ENCODE data around the gene FAM217A. TPM values are rescaled to one million over a fixed set of nuclear protein-coding genes. Genes with fewer than 3 reads are reported as not detected.

The FAM217A gene
- total and polyA plus RNA-seq, 9 of the 15 experiments (the other 6 are each of a cell fraction or from before 2014, with no cell fraction given) = not detected

DNA sequence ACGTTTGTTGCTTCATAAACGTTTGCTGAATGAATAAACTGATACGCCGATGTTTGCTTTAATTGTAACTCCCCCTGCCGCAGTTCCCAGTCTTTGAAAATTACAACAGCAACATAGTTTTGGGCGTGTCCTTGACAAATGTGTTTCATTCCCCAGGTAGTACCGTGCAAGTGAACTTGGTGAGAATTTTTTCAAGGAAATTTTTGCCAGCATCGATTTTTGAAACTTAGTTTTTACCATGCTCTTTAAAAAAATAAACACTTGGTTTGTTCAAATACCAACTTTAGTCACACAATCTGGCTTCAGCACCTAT is 60.1 kb downstream of the FAM217A start (continued):
- TF ChIP-seq, protein P1, sequence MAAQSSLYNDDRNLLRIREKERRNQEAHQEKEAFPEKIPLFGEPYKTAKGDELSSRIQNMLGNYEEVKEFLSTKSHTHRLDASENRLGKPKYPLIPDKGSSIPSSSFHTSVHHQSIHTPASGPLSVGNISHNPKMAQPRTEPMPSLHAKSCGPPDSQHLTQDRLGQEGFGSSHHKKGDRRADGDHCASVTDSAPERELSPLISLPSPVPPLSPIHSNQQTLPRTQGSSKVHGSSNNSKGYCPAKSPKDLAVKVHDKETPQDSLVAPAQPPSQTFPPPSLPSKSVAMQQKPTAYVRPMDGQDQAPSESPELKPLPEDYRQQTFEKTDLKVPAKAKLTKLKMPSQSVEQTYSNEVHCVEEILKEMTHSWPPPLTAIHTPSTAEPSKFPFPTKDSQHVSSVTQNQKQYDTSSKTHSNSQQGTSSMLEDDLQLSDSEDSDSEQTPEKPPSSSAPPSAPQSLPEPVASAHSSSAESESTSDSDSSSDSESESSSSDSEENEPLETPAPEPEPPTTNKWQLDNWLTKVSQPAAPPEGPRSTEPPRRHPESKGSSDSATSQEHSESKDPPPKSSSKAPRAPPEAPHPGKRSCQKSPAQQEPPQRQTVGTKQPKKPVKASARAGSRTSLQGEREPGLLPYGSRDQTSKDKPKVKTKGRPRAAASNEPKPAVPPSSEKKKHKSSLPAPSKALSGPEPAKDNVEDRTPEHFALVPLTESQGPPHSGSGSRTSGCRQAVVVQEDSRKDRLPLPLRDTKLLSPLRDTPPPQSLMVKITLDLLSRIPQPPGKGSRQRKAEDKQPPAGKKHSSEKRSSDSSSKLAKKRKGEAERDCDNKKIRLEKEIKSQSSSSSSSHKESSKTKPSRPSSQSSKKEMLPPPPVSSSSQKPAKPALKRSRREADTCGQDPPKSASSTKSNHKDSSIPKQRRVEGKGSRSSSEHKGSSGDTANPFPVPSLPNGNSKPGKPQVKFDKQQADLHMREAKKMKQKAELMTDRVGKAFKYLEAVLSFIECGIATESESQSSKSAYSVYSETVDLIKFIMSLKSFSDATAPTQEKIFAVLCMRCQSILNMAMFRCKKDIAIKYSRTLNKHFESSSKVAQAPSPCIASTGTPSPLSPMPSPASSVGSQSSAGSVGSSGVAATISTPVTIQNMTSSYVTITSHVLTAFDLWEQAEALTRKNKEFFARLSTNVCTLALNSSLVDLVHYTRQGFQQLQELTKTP (IDR thresholded peaks at IDR 0.05; ENCODE audit: low read depth in 1 of 2, partially characterized antibody in 2 of 2) = peak in 1 of 2 experiments; percentile 15
- TF ChIP-seq RCOR1 (IDR thresholded peaks at IDR 0.05; ENCODE audit: borderline replicate concordance in 1 of 2, low read depth in 2 of 2, low read length in 2 of 2) = no peak
- TF ChIP-seq XRCC5 (IDR thresholded peaks at IDR 0.05; ENCODE audit: low read depth, low read length) = no peak
- TF ChIP-seq, protein P2, sequence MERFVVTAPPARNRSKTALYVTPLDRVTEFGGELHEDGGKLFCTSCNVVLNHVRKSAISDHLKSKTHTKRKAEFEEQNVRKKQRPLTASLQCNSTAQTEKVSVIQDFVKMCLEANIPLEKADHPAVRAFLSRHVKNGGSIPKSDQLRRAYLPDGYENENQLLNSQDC (CRISPR knock-in tag; IDR thresholded peaks at IDR 0.05) = 0 out of 2 replicates have a peak, but pooled peaks have one; percentile 64
- no peak for TF ChIP-seq CCNT2 (IDR thresholded peaks at IDR 0.05; ENCODE audit: borderline replicate concordance, extremely low read depth, insufficient read length, low read depth, low read length)
- TF ChIP-seq NCOA2 (IDR thresholded peaks at IDR 0.05; ENCODE audit: partially characterized antibody in 2 of 2) = no peak
- TF ChIP-seq, protein P3, sequence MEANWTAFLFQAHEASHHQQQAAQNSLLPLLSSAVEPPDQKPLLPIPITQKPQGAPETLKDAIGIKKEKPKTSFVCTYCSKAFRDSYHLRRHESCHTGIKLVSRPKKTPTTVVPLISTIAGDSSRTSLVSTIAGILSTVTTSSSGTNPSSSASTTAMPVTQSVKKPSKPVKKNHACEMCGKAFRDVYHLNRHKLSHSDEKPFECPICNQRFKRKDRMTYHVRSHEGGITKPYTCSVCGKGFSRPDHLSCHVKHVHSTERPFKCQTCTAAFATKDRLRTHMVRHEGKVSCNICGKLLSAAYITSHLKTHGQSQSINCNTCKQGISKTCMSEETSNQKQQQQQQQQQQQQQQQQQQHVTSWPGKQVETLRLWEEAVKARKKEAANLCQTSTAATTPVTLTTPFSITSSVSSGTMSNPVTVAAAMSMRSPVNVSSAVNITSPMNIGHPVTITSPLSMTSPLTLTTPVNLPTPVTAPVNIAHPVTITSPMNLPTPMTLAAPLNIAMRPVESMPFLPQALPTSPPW (CRISPR knock-in tag; IDR thresholded peaks at IDR 0.05) = 0 out of 2 replicates have a peak, but pooled peaks have one; percentile 9
- TF ChIP-seq LEF1 (IDR thresholded peaks at IDR 0.05) = 0 out of 2 replicates have a peak, but pooled peaks have one; percentile 25
- TF ChIP-seq NR2C1 (IDR thresholded peaks at IDR 0.05) = 0 out of 2 replicates have a peak, but pooled peaks have one; percentile 1
- TF ChIP-seq NR2C1 (tag; IDR thresholded peaks at IDR 0.05) = no peak

Other genes starting within 250 kb of the FAM217A start
- gene FAM50B, start 229.8 kb downstream of the FAM217A start, total RNA-seq (2014; rRNA removed) = not detected in 2 replicates
- not detected in 2 replicates for gene FAM50B, start 229.8 kb downstream of the FAM217A start, total RNA-seq (2014; rRNA removed; fragmentation: Illumina TruSeq; extraction: Trizol)
- gene FAM50B, start 229.8 kb downstream of the FAM217A start, total RNA-seq (2015; rRNA removed; fragmentation: Illumina TruSeq; extraction: Trizol) = not detected in 2 replicates
- gene FAM50B, start 229.8 kb downstream of the FAM217A start, total RNA-seq (2021) = 0.09 and 0.13 TPM in 2 replicates
- 0.04 and 0.13 TPM in 2 replicates for gene FAM50B, start 229.8 kb downstream of the FAM217A start, polyA plus RNA-seq (2011; rRNA removed)
- gene FAM50B, start 229.8 kb downstream of the FAM217A start, polyA plus RNA-seq (2014; fragmentation: Illumina TruSeq; extraction: Trizol) = not detected in 2 replicates
- gene FAM50B, start 229.8 kb downstream of the FAM217A start, polyA plus RNA-seq (2014; fragmentation: Nextera tagmentation; extraction: Ambion mirVana) = not detected
- 0.16 TPM in 1 of 2 replicates, not detected in the other for gene FAM50B, start 229.8 kb downstream of the FAM217A start, polyA plus RNA-seq (2014; rRNA removed)
- 142 and 150 TPM in 2 replicates for gene ECI2, start 56.4 kb upstream of the FAM217A start, total RNA-seq (2014; rRNA removed)
- gene ECI2, start 56.4 kb upstream of the FAM217A start, total RNA-seq (2014; rRNA removed; fragmentation: Illumina TruSeq; extraction: Trizol) = 157 and 171 TPM in 2 replicates
- gene ECI2, start 56.4 kb upstream of the FAM217A start, total RNA-seq (2015; rRNA removed; fragmentation: Illumina TruSeq; extraction: Trizol) = 141 and 142 TPM in 2 replicates
- 101 and 104 TPM in 2 replicates for gene ECI2, start 56.4 kb upstream of the FAM217A start, total RNA-seq (2021)
- gene ECI2, start 56.4 kb upstream of the FAM217A start, polyA plus RNA-seq (2011; rRNA removed) = 62.1 and 80.7 TPM in 2 replicates
- gene ECI2, start 56.4 kb upstream of the FAM217A start, polyA plus RNA-seq (2014; fragmentation: Illumina TruSeq; extraction: Trizol) = 179 and 228 TPM in 2 replicates
- gene ECI2, start 56.4 kb upstream of the FAM217A start, polyA plus RNA-seq (2014; fragmentation: Nextera tagmentation; extraction: Ambion mirVana) = 100 to 1,000 TPM; 332 to 377 TPM
- gene ECI2, start 56.4 kb upstream of the FAM217A start, polyA plus RNA-seq (2014; rRNA removed) = 88.9 and 114 TPM in 2 replicates